GM18861 (cell line): ENCODE results near the gene MVB12B.

Experiments used
- ATAC-seq: cut with Tn5 transposase; IDR thresholded peaks from one replicate; pipeline ENCODE4 v1.9.1; 2021; ENCODE audit not compliant: unreplicated experiment

The MVB12B gene

DNA sequence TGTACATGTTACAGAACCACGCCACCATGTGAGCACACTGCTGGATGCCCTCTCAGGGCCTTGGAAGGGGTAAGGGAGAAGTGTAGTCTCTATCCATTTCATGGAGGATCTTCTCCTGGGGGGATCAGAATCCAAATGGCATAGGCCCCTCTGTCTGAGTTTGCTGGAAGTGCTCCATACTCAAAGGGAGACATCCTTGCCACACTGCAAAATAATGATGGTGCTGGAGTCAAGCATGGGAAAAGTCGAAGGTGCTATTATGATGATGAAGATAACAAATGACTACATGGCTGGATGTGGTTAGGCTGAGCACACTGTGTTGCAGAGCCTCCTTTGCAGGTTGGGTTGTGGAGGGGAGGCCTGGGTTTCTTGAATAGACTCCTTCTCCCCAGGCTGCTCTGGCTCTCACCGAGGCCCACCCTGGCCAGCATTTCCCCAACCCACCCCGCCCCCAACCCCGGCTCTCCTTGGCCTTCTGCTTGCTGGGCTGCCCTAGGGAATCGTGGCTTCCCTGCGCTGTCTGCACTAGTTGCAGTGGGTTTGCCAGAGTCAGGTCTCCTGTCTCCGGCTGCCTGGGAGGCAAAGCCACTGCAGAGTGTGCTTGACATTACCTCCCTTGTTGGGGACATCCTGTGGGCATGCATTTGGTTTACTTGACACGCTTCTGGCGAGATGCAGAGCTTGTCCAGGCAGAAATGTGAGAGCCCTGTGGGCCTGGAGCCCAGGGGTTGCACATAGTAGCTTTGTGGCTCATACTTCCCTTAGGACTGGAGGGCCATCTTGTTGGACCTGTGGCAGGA is 3.0 kb downstream of the MVB12B start:
- no peak for ATAC-seq

DNA sequence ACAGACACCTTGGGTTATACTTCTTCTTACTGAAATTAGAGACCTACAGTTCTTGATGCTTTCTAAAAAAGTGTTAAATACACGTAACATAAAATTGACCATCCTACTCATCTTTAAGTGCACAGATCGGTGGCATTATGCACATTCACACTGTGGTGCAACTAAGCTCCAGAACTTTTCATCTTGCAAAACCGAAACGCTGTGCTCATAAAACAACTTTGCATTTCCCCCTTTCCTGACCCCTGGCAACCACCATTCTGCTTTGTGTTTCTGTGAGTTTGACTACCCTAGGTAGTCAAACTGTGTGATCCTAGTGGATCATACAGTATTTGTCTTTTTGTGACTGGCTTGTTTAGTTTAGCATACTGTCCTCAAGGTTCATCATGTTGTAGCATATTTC is 3.9 kb downstream of the MVB12B start:
- ATAC-seq = no peak

GRCh38 chr9:126331964-126332748 is 5.5 kb downstream of the MVB12B start:
- no peak for ATAC-seq

GRCh38 chr9:126334721-126335621 is 8.3 kb downstream of the MVB12B start:
- ATAC-seq = no peak

GRCh38 chr9:126335837-126336735 is 9.5 kb downstream of the MVB12B start:
- no peak for ATAC-seq

- no peak for ATAC-seq
These were observed 10.2 kb downstream of the MVB12B start for GRCh38 chr9:126336736-126337325.

DNA sequence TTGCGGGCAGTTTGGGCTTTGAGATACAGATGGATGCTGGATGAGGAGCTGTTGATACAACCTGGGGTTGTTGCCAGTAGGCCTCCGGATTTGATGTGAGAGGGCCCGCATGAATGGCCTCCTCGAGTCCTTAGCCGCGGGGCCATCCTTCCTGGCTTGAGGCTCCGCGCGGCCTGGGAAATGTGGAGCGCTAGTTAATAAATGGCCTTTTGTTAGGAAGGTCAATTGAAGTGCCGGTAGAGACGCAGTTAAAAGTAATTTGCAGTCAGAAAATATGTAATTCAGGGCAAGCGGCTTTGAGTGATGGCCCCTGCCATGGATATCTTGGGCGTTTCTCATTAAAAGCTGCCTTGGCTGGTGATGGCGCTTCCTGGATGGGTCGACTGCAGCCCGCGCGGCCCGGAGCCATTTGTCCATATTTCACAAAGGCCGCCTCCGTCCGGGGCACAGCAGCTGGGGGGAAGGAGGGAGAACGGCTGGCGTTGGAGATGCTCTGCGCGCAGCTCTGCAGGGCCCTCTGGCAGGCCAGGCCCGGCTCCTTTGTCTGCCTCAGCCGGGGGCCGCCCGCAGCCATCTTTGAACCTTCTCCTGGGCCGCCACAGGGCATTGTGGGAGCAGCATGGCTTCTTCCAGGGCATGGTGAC is 11.2 kb downstream of the MVB12B start:
- no peak for ATAC-seq

DNA sequence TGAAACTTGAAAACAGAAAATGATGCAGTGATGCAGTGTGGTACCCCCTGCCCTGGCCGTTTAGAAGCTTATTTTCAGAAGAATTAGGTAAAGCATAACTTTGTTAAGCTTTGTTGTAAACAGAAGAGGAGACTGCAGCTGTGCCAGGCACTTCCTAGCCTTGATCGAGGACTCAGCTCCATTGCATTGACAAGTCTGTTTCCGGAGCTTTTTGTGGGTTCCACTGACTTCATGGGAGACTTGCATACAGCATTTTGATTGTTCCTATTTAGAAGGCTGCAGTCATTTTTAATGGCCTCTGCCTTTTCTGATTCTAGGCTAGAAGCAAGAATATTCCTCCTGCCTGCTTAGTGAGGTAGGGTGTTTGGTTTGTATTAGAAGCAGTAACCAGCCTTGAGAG is 12.3 kb downstream of the MVB12B start:
- ATAC-seq = no peak

GRCh38 chr9:126341426-126341825 is 14.8 kb downstream of the MVB12B start:
- no peak for ATAC-seq

GRCh38 chr9:126341902-126342301 is 15.3 kb downstream of the MVB12B start:
- no peak for ATAC-seq

GRCh38 chr9:126342621-126343031 is 16.0 kb downstream of the MVB12B start:
- ATAC-seq = no peak

GRCh38 chr9:126343271-126343700 is 16.7 kb downstream of the MVB12B start:
- no peak for ATAC-seq

- no peak for ATAC-seq
These were observed 19.4 kb downstream of the MVB12B start for GRCh38 chr9:126346031-126346430.

- ATAC-seq = no peak
These were observed 20.5 kb downstream of the MVB12B start for GRCh38 chr9:126347093-126347492.

DNA sequence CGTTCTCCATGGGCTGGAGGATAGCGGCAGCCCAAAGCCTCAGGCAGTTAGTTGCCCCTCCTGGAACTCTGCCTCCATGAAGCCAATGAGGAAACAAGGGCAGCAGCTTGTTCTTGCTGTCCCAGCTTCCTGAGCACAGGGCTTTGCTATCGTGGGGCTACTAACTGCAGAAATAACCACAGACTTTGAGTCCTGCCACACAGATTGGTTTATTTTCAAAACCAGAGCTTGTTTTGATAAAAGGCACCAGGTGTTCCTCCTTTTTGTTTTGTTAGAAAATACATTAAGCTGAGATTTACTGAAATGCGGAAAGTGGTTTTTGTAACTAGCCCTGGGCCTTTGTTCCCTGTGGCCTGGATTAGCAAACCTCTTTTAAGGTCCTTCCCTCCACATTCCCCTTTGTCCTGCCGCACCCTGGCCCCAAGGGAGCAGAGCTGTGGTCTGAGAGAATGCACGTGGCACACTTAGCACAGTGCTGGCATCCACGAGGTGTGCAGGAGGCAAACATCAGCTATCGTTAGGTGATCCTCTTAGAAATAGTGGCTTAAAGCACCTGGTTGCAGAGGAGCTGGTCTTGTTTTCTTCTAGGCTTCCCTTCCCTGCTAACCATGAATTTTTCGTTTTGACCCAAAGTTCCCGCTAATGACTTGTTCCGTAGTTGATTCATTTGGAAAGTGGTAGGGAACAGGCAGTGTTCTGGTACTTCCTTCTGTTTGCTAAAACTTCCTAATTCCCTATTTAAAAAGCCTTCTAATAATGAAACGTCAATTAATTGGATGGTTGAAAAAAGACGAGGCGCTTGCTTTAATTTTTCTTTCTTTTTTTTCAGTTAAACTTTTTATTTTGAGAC is 21.5 kb downstream of the MVB12B start:
- ATAC-seq = no peak

DNA sequence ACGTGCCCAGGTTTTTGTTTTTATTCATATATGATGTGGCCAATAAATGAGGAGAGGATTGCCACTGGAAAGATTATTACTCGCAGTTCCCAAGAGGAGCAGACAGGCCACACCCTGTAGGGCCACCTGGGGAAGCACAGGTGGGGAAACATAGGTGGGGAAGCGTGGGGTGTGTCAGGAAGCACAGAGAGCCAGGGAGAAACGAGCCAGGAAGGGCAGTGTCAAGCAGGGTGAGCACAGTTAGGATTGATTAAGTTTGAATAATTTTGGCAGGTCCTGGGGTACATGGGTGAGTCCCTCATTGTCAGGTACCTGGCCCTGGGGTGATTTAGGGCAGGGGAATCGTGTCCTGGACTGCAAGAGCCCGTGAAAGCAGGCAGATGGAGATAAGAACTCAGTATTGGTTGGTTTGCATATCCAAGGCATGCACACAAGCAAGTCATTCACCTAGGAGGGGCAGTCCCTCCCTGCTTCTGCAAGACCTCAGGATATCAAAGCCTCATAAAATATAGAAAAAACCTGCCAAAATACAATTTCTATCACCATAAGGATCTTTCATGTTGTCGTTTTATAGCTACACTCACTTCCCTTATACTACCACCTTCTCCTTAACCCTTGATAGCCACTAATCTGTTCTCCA is 22.4 kb downstream of the MVB12B start:
- ATAC-seq = no peak

GRCh38 chr9:126354887-126355770 is 28.5 kb downstream of the MVB12B start:
- ATAC-seq = no peak
